Hepatocyte (in vitro differentiated cells): ENCODE measurements around the gene CSN3.

Experiments used
- EZH2 ChIP-seq: fragments of 200-600 bp; sonication (generic); IDR thresholded peaks from 2 replicates; pipeline ENCODE4 v1.6.1; 2016; ENCODE audit warnings: antibody characterized with exemption, mild to moderate bottlenecking, borderline replicate concordance
- EZH2phosphoT487 ChIP-seq: fragments of 200-600 bp; sonication (generic); IDR thresholded peaks from one replicate; pipeline ENCODE4 v1.6.1; 2018; ENCODE audit warnings: antibody characterized with exemption, mild to moderate bottlenecking, low read depth, moderate library complexity; ENCODE audit not compliant: unreplicated experiment, severe bottlenecking
- TF ChIP-seq, protein P1 (sequence below): fragments of 200-600 bp; sonication (generic); IDR thresholded peaks from 2 replicates; pipeline ENCODE4 v1.5.1; 2016; ENCODE audit warnings: antibody characterized with exemption, mild to moderate bottlenecking; ENCODE audit not compliant: poor library complexity

DNA sequence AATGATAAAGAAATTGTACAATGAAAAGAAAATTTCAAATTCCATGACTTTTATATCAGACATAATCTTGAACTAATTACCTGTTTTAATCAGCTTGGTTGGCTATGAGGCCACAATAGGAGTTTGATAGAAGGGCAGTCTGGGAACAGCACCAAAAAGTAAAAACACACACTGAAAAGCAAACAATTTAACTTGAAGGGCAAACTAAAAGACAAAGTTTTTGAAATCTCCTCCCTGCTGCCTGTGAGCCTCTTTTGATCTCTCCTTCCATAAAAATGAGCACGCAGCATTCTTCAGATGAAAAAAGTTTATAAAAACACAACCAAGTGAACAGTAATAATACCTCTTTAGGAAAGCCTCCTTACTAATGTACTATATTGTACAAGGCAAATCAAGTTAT is 38.8 kb upstream of the CSN3 start:
- TF ChIP-seq, protein P1, sequence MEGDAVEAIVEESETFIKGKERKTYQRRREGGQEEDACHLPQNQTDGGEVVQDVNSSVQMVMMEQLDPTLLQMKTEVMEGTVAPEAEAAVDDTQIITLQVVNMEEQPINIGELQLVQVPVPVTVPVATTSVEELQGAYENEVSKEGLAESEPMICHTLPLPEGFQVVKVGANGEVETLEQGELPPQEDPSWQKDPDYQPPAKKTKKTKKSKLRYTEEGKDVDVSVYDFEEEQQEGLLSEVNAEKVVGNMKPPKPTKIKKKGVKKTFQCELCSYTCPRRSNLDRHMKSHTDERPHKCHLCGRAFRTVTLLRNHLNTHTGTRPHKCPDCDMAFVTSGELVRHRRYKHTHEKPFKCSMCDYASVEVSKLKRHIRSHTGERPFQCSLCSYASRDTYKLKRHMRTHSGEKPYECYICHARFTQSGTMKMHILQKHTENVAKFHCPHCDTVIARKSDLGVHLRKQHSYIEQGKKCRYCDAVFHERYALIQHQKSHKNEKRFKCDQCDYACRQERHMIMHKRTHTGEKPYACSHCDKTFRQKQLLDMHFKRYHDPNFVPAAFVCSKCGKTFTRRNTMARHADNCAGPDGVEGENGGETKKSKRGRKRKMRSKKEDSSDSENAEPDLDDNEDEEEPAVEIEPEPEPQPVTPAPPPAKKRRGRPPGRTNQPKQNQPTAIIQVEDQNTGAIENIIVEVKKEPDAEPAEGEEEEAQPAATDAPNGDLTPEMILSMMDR: no peak
- no peak for TF ChIP-seq EZH2phosphoT487
- TF ChIP-seq EZH2: no peak
